ENCODE results near the gene CEACAM3.
"Not testable (repeated sequence)": the region's sequence is repeated elsewhere in the genome, so short reads cannot be mapped to it uniquely, and the experiment has no call there.

CEACAM3 gene

GRCh38 chr19:41784743-41785142, 11.6 kb upstream of the CEACAM3 start:
- TF ChIP-seq ZFP30 (CRISPR knock-in tag; IDR thresholded peaks at IDR 0.05), result no peak
- no peak for TF ChIP-seq RARB (CRISPR knock-in tag; IDR thresholded peaks at IDR 0.05)
- TF ChIP-seq CSRNP3 (CRISPR knock-in tag; IDR thresholded peaks at IDR 0.05), result no peak
- TF ChIP-seq ZNF70 (CRISPR knock-in tag; IDR thresholded peaks at IDR 0.05), result no peak
- no peak for TF ChIP-seq TOX (CRISPR knock-in tag; IDR thresholded peaks at IDR 0.05; ENCODE audit: borderline replicate concordance)
- TF ChIP-seq ZNF8 (CRISPR knock-in tag; IDR thresholded peaks at IDR 0.05), result no peak
- TF ChIP-seq GLIS3 (CRISPR knock-in tag; IDR thresholded peaks at IDR 0.05), result no peak
- TF ChIP-seq PPARA (CRISPR knock-in tag; IDR thresholded peaks at IDR 0.05; ENCODE audit: borderline replicate concordance), result no peak
- TF ChIP-seq TSHZ2 (CRISPR knock-in tag; IDR thresholded peaks at IDR 0.05), result no peak
- TF ChIP-seq CSDC2 (CRISPR knock-in tag; IDR thresholded peaks at IDR 0.05), result no peak
- TF ChIP-seq BACH2 (CRISPR knock-in tag; IDR thresholded peaks at IDR 0.05; ENCODE audit: borderline replicate concordance), result no peak
- ATAC-seq, result no peak

GRCh38 chr19:41785653-41786052, 10.7 kb upstream of the CEACAM3 start:
- no peak for TF ChIP-seq RARB (CRISPR knock-in tag; IDR thresholded peaks at IDR 0.05)
- TF ChIP-seq CSDC2 (CRISPR knock-in tag; IDR thresholded peaks at IDR 0.05), result no peak
- no peak for TF ChIP-seq ZNF565 (CRISPR knock-in tag; conservative IDR thresholded peaks at IDR 0.05; ENCODE audit: low read depth)
- ATAC-seq, result peak; percentile 91

DNA sequence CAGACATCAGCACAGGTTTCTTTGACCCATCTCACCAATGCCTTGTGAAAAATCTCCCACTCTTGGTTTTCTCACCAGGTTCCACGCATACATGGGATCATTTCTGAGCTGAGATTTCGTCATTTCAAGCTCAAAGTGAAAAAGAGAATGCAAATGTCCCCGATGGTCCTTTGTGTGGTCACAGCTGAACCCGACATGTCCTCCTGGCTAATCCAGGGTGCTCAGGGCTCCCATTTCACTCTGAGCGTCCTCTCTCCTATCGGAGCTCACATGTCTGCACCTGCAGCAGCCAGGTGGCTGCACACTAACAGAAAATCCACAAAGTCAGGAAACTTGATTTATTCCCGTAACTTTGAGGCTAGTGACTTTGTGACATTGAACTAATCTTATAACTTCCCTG, 9.3 kb upstream of the CEACAM3 start:
- ATAC-seq, result no peak
- TF ChIP-seq ZNF565 (CRISPR knock-in tag; conservative IDR thresholded peaks at IDR 0.05; ENCODE audit: low read depth) (no peak), PATZ1 (CRISPR knock-in tag; IDR thresholded peaks at IDR 0.05; ENCODE audit: borderline replicate concordance) (no peak), GLIS3 (CRISPR knock-in tag; IDR thresholded peaks at IDR 0.05) (no peak), SNAI2 (CRISPR knock-in tag; IDR thresholded peaks at IDR 0.05) (no peak), OSR1 (CRISPR knock-in tag; IDR thresholded peaks at IDR 0.05) (no peak), ZNF70 (CRISPR knock-in tag; IDR thresholded peaks at IDR 0.05) (no peak), ZC3H10 (CRISPR knock-in tag; IDR thresholded peaks at IDR 0.05) (no peak), ZFP3 (CRISPR knock-in tag; IDR thresholded peaks at IDR 0.05) (no peak), CSDC2 (CRISPR knock-in tag; IDR thresholded peaks at IDR 0.05) (no peak), TSHZ2 (CRISPR knock-in tag; IDR thresholded peaks at IDR 0.05) (no peak), TOX (CRISPR knock-in tag; IDR thresholded peaks at IDR 0.05; ENCODE audit: borderline replicate concordance) (no peak), POU6F1 (CRISPR knock-in tag; IDR thresholded peaks at IDR 0.05; ENCODE audit: borderline replicate concordance, low read depth) (no peak), BACH2 (CRISPR knock-in tag; IDR thresholded peaks at IDR 0.05; ENCODE audit: borderline replicate concordance) (no peak), ZNF8 (CRISPR knock-in tag; IDR thresholded peaks at IDR 0.05) (no peak), ISL1 (CRISPR knock-in tag; IDR thresholded peaks at IDR 0.05) (no peak), RARB (CRISPR knock-in tag; IDR thresholded peaks at IDR 0.05) (no peak), TCF4 (CRISPR knock-in tag; IDR thresholded peaks at IDR 0.05; ENCODE audit: borderline replicate concordance) (no peak)

DNA sequence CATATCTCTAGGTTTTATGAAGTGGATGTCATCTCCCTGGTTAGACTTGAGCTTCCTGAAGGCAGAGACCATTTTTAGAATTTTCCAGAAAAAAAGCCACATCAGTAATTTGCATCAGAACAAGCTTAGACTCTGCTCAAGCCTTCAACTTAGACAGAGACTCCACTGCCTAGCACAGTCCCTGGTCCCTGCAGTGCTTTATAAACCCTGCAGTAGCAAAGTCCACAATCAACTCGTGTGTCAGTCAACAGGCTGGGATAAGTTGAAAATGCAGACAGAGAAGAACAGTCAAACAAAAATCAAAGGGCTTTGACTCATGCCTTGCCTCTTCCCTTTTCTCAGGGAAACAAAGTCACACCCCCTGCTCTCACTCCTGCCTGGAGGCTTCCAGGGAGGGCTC, 7.9 kb upstream of the CEACAM3 start:
- ATAC-seq, result not testable (repeated sequence)

DNA sequence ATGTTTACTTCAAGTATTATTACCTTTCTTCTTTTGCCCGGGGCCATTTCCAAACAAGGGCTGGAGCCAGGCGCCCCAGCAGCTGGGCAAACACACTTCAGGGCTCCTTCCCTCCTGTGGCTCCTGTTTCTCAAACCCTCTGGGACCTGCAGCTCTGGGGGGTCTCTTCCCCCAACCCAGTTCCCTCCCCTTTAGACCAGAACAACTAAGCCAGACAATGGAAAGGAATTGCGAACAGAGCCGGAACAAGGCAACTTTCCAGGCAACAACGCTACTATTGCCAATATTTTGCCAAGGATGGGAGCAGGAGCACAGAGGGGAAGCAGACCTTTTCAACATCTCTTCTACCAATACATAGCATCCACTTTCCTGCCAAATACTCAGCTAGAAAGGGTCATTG, 7.3 kb upstream of the CEACAM3 start:
- ATAC-seq, result not testable (repeated sequence)
